Nephron progenitor cell (in vitro differentiated cells): ENCODE results near the gene APOL1.

Source experiments
- DNase-seq: peaks from one replicate; pipeline ENCODE4 v3.0.0; 2021
- H3K27ac Mint-ChIP-seq: 2 replicates; pipeline ENCODE4 v1.8.0; 2021; ENCODE audit warnings: mild to moderate bottlenecking, moderate library complexity, mixed read lengths
- H3K27me3 Mint-ChIP-seq: 2 replicates; pipeline ENCODE4 v1.8.0; 2021; ENCODE audit warnings: mild to moderate bottlenecking, low read depth, mixed read lengths; ENCODE audit not compliant: poor library complexity
- H3K36me3 Mint-ChIP-seq: 2 replicates; pipeline ENCODE4 v1.8.0; 2021; ENCODE audit warnings: low read depth, mixed read lengths
- H3K4me1 Mint-ChIP-seq: 2 replicates; pipeline ENCODE4 v1.8.0; 2021; ENCODE audit warnings: mixed read lengths
- H3K4me3 Mint-ChIP-seq: 2 replicates; pipeline ENCODE4 v1.8.0; 2021; ENCODE audit warnings: mild to moderate bottlenecking, moderate library complexity, mixed read lengths
- H3K9me3 Mint-ChIP-seq: 2 replicates; pipeline ENCODE4 v1.8.0; 2021; ENCODE audit warnings: mild to moderate bottlenecking, moderate library complexity, mixed read lengths
- CTCF ChIP-seq: fragments of 200-600 bp; sonication (generic); IDR thresholded peaks from 2 replicates; pipeline ENCODE4 v1.5.0; 2021; ENCODE audit warnings: antibody characterized with exemption

Gene APOL1

GRCh38 chr22:36303115-36303467, 50.2 kb downstream of the APOL1 start:
- Mint-ChIP-seq H3K4me3 (no peak overlapping the region), H3K9me3 (no peaks in the 10 kb centered on the region), H3K36me3 (peaks cover 48% of the 10 kb centered on the region), H3K27ac (no peak overlapping the region), H3K4me1 (no peaks in the 10 kb centered on the region), H3K27me3 (no peaks in the 10 kb centered on the region)
- no peak for DNase-seq
- TF ChIP-seq CTCF, result no peak

- peaks cover 53% of the 10 kb centered on the region for H3K36me3 Mint-ChIP-seq
These were observed 50.9 kb downstream of the APOL1 start for GRCh38 chr22:36303874-36304273.

GRCh38 chr22:36304429-36304828, 51.5 kb downstream of the APOL1 start:
- Mint-ChIP-seq H3K36me3 (peaks cover 58% of the 10 kb centered on the region), H3K27me3 (no peaks in the 10 kb centered on the region), H3K27ac (no peak overlapping the region), H3K9me3 (no peaks in the 10 kb centered on the region), H3K4me3 (no peak overlapping the region), H3K4me1 (no peaks in the 10 kb centered on the region)
- TF ChIP-seq CTCF, result no peak
- DNase-seq, result no peak

More at GRCh38 chr22:36303874-36304273, 50.9 kb downstream of the APOL1 start:
- no peak for DNase-seq
- Mint-ChIP-seq H3K4me3 (no peak overlapping the region), H3K4me1 (no peaks in the 10 kb centered on the region), H3K27me3 (no peaks in the 10 kb centered on the region), H3K9me3 (no peaks in the 10 kb centered on the region), H3K27ac (no peak overlapping the region)
- no peak for TF ChIP-seq CTCF

GRCh38 chr22:36305813-36306212, 52.9 kb downstream of the APOL1 start:
- H3K4me3 Mint-ChIP-seq, result no peak overlapping the region
- H3K36me3 Mint-ChIP-seq, result peaks cover 56% of the 10 kb centered on the region
- no peaks in the 10 kb centered on the region for H3K4me1 Mint-ChIP-seq
- no peak overlapping the region for H3K27ac Mint-ChIP-seq
- no peak for DNase-seq
- no peaks in the 10 kb centered on the region for H3K27me3 Mint-ChIP-seq
- H3K9me3 Mint-ChIP-seq, result no peaks in the 10 kb centered on the region
- TF ChIP-seq CTCF, result no peak

- H3K4me3 Mint-ChIP-seq, result no peak overlapping the region
- DNase-seq, result no peak
- TF ChIP-seq CTCF, result no peak
- H3K27me3 Mint-ChIP-seq, result no peaks in the 10 kb centered on the region
- no peaks in the 10 kb centered on the region for H3K4me1 Mint-ChIP-seq
- H3K36me3 Mint-ChIP-seq, result peaks cover 52% of the 10 kb centered on the region
- H3K27ac Mint-ChIP-seq, result no peak overlapping the region
- H3K9me3 Mint-ChIP-seq, result no peaks in the 10 kb centered on the region
These were observed 53.3 kb downstream of the APOL1 start for GRCh38 chr22:36306227-36306626.

- no peak for TF ChIP-seq CTCF
- Mint-ChIP-seq H3K9me3 (no peaks in the 10 kb centered on the region), H3K4me3 (no peak overlapping the region), H3K36me3 (peaks cover 47% of the 10 kb centered on the region), H3K4me1 (no peaks in the 10 kb centered on the region), H3K27ac (no peak overlapping the region), H3K27me3 (no peaks in the 10 kb centered on the region)
- no peak for DNase-seq
These were observed 55.9 kb downstream of the APOL1 start for GRCh38 chr22:36308880-36309279.
